GM12891 (cell line): Measurements from ENCODE around the gene ARIH1.
"Not testable (repeated sequence)": the region's sequence is repeated elsewhere in the genome, so short reads cannot be mapped to it uniquely, and the experiment has no call there.

Source experiments
- POLR2A ChIP-seq: IDR thresholded peaks from 2 replicates; pipeline ENCODE4 v1.6.1; 2011; ENCODE audit warnings: low read depth, low read length, control low read depth
- POLR2AphosphoS5 ChIP-seq: IDR thresholded peaks from 2 replicates; pipeline ENCODE4 v1.6.1; 2011; ENCODE audit warnings: low read depth, low read length, control low read depth
- TAF1 ChIP-seq: IDR thresholded peaks from 2 replicates; pipeline ENCODE4 v1.6.1; 2011; ENCODE audit warnings: low read depth, low read length, control low read depth

- not testable (repeated sequence) for TF ChIP-seq POLR2A, POLR2AphosphoS5, TAF1
Measured at GRCh38 chr15:72636519-72637282, 162.6 kb downstream of the ARIH1 start.
